SK-N-SH (cell line): Measurements from ENCODE around the gene OR10A3. TPM values are rescaled to one million over a fixed set of nuclear protein-coding genes. Genes with fewer than 3 reads are reported as not detected.

Experiments used
- CTCF ChIA-PET: fragments of 300-600, 350-600 bp; formaldehyde crosslinking; extraction: SDS; loops from one replicate; lab custom pipeline; 2021; lab: Yijun Ruan, JAX
- POLR2A ChIA-PET: fragments of 350-600 bp; sonication (Branson Sonifier 250); formaldehyde crosslinking; extraction: SDS; loops from one replicate; lab custom pipeline; 2020; ENCODE audit warnings: antibody characterized with exemption, inconsistent platforms; lab: Yijun Ruan, JAX
- DNase-seq: peaks from one replicate; pipeline ENCODE4 v3.0.0; 2012
- H2AFZ ChIP-seq: fragments of 200-600 bp; sonication (generic); 2 replicates; pipeline ENCODE4 v1.8.1; 2016; ENCODE audit warnings: antibody characterized with exemption, mild to moderate bottlenecking, low read depth
- H3F3A ChIP-seq: fragments of 200-600 bp; sonication (generic); replicated peaks from 2 replicates; pipeline ENCODE3; 2016; ENCODE audit warnings: antibody characterized with exemption, mild to moderate bottlenecking; ENCODE audit not compliant: insufficient read depth
- H3K27ac ChIP-seq, 2 experiments: fragments of 200-500 bp in 1 of 2; fragments of 200-600 bp in 1 of 2; sonication (Bioruptor generic) in 1 of 2; sonication (generic), shearing (Covaris generic) in 1 of 2; 2 replicates each; pipeline versions ENCODE4 v1.5.1 to v1.6.1; 2014 to 2016; ENCODE audit warnings: low read depth in 2 of 2, inconsistent platforms in 1 of 2, low read length in 1 of 2, mild to moderate bottlenecking in 1 of 2, mixed read lengths in 1 of 2
- H3K27me3 ChIP-seq: fragments of 200-600 bp; sonication (generic), shearing (Covaris generic); 2 replicates; pipeline ENCODE4 v1.6.1; 2016; ENCODE audit warnings: mixed run types; ENCODE audit not compliant: insufficient read depth
- H3K36me3 ChIP-seq, 2 experiments: fragments of 200-500 bp in 1 of 2; fragments of 200-600 bp in 1 of 2; sonication (Bioruptor generic) in 1 of 2; sonication (generic) in 1 of 2; replicated peaks in 1 of 2; 2 replicates each; pipeline versions ENCODE3 to v1.5.1; 2014 to 2016; ENCODE audit warnings: low read length in 1 of 2, mild to moderate bottlenecking in 1 of 2; ENCODE audit not compliant: insufficient read depth in 2 of 2, control insufficient read depth in 1 of 2
- H3K4me1 ChIP-seq, 2 experiments: fragments of 200-500 bp in 1 of 2; fragments of 200-600 bp in 1 of 2; sonication (Bioruptor generic) in 1 of 2; sonication (generic), shearing (Covaris generic) in 1 of 2; 2 replicates each; pipeline versions ENCODE4 v1.5.1 to v1.6.1; 2014 to 2016; ENCODE audit warnings: low read depth in 1 of 2, low read length in 1 of 2, mixed run types in 1 of 2; ENCODE audit not compliant: insufficient read depth in 2 of 2, control insufficient read depth in 1 of 2
- H3K4me2 ChIP-seq: fragments of 200-600 bp; sonication (generic), shearing (Covaris generic); 2 replicates; pipeline ENCODE4 v1.6.1; 2017; ENCODE audit warnings: mixed run types
- H3K4me3 ChIP-seq, 2 experiments: fragments of 200-500 bp in 1 of 2; fragments of 200-600 bp in 1 of 2; sonication (Bioruptor generic) in 1 of 2; sonication (generic), shearing (Covaris generic) in 1 of 2; 2 replicates each; pipeline versions ENCODE4 v1.5.1 to v1.8.1; 2014 to 2016; ENCODE audit warnings: low read depth in 2 of 2, inconsistent platforms in 1 of 2, low read length in 1 of 2, mild to moderate bottlenecking in 1 of 2, mixed read lengths in 1 of 2, moderate library complexity in 1 of 2
- H3K79me2 ChIP-seq: fragments of 200-600 bp; sonication (generic); 2 replicates; pipeline ENCODE4 v1.8.1; 2017; ENCODE audit warnings: mild to moderate bottlenecking; ENCODE audit not compliant: insufficient read depth
- H3K9ac ChIP-seq: fragments of 200-600 bp; sonication (generic); 2 replicates; pipeline ENCODE4 v1.6.1; 2017; ENCODE audit warnings: mixed run types
- H3K9me2 ChIP-seq: fragments of 200-600 bp; sonication (generic); 2 replicates; pipeline ENCODE4 v1.6.1; 2017; ENCODE audit warnings: mixed run types
- H3K9me3 ChIP-seq: fragments of 200-600 bp; sonication (generic); 2 replicates; pipeline ENCODE4 v1.6.1; 2017; ENCODE audit warnings: mixed run types, mild to moderate bottlenecking, moderate library complexity
- H4K20me1 ChIP-seq: fragments of 200-600 bp; sonication (generic); 2 replicates; pipeline ENCODE4 v1.6.1; 2017; ENCODE audit warnings: mild to moderate bottlenecking, mixed run types; ENCODE audit not compliant: insufficient read depth
- EZH2phosphoT487 ChIP-seq: fragments of 200-600 bp; sonication (generic); IDR thresholded peaks from 2 replicates; pipeline ENCODE4 v1.6.1; 2017; ENCODE audit warnings: low read depth, mixed run types, mild to moderate bottlenecking, antibody characterized with exemption, moderate library complexity, borderline replicate concordance
- FOXJ3 ChIP-seq: sonication (generic); formaldehyde crosslinking; IDR thresholded peaks from 2 replicates; pipeline ENCODE4 v1.5.1; 2020; ENCODE audit warnings: mild to moderate bottlenecking, missing genetic modification reagents
- FOXM1 ChIP-seq: IDR thresholded peaks from 2 replicates; pipeline ENCODE4 v1.4.0; 2012; ENCODE audit warnings: low read depth, mild to moderate bottlenecking
- NRF1 ChIP-seq: IDR thresholded peaks from 2 replicates; pipeline ENCODE4 v1.6.1; 2012; ENCODE audit warnings: low read depth, mild to moderate bottlenecking, low read length
- POLR2AphosphoS5 ChIP-seq: IDR thresholded peaks from 2 replicates; pipeline ENCODE4 v1.6.1; 2012; ENCODE audit warnings: low read depth, low read length
- RAD21 ChIP-seq: IDR thresholded peaks from 2 replicates; pipeline ENCODE4 v1.6.1; 2012; ENCODE audit warnings: mild to moderate bottlenecking, low read length
- SIN3A ChIP-seq: IDR thresholded peaks from 2 replicates; pipeline ENCODE4 v1.6.1; 2012; ENCODE audit warnings: low read depth, mild to moderate bottlenecking, low read length, moderate library complexity, borderline replicate concordance
- TAF1 ChIP-seq: IDR thresholded peaks from 2 replicates; pipeline ENCODE4 v1.6.1; 2012; ENCODE audit warnings: low read depth, mild to moderate bottlenecking, low read length, moderate library complexity, borderline replicate concordance
- WGBS: methylation state at CpG from one replicate; pipeline ENCODE4 v1.1.6; 2017; ENCODE audit warnings: low lambda C conversion rate; 5-methylcytosine and 5-hydroxymethylcytosine counted together
- polyA plus RNA-seq, 3 experiments: library from polyadenylated mRNA; depleted of rRNA; stranded (reverse); fragments of >200 nt; gene quantifications; 2 replicates each; pipeline ENCODE4 v1.2.3, GENCODE V29; 2012
- TF ChIP-seq, protein P1 (sequence below): IDR thresholded peaks from 2 replicates; pipeline ENCODE4; 2012
- TF ChIP-seq, protein P2 (sequence below): fragments of 200-600 bp; sonication (generic); IDR thresholded peaks from 2 replicates; pipeline ENCODE4 v1.6.1; 2017; ENCODE audit warnings: antibody characterized with exemption, mild to moderate bottlenecking, moderate library complexity
- TF ChIP-seq, protein P3 (sequence below): IDR thresholded peaks from 2 replicates; pipeline ENCODE4 v1.4.0; 2012; ENCODE audit warnings: low read depth
- TF ChIP-seq, protein P4 (sequence below): fragments of 150-350 bp; IDR thresholded peaks from 2 replicates; pipeline ENCODE4 v1.6.1; 2016; ENCODE audit warnings: mild to moderate bottlenecking, low read depth, low read length

The OR10A3 gene
- polyA plus RNA-seq, 1 of the 3 experiments (the other 2 are of a cell fraction): not detected

DNA sequence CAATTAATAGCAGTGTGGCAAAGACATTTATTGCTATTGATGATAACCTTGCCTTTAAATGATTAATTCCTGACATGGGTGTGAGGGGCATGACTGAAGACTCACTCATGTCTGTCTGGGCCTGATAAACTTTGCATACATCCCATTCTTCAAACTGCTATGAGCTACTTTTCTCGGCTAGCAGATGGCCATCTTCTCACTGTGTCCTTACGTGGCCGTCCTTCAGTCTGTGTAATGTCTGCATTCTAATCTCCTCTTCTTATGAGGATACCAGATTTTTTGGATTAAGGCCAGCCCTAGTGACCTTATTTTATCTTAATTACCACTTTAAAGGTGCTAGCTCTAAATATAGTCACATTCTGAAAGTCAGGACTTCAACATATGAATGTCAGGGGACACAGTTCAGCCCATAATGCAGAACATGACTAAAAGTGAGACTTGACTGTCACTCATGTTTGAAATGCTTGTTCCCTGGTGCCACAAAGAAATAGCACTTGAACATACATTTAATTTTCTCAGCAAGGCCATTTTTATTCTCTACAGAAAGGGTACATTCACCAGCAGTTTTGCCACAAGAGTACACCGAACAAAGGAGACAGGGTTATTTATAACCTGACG lies 42.7 kb downstream of the OR10A3 start:
- CTCF ChIA-PET: no interaction called here

More for the DNA sequence above, 42.7 kb downstream of the OR10A3 start:
- H3F3A ChIP-seq: no peaks in the 10 kb centered on the region
- POLR2A ChIA-PET: no interaction called here
- H3K79me2 ChIP-seq: no peaks in the 10 kb centered on the region
- H3K27me3 ChIP-seq: no peaks in the 10 kb centered on the region
- no peaks in the 10 kb centered on the region for H3K4me1 ChIP-seq
- H3K4me3 ChIP-seq: no peak overlapping the region
- H3K9ac ChIP-seq: no peak overlapping the region
- no peak for DNase-seq
- H3K9me3 ChIP-seq: no peaks in the 10 kb centered on the region
- no peak overlapping the region for H3K27ac ChIP-seq
- H3K9me2 ChIP-seq: no peaks in the 10 kb centered on the region
- WGBS: 21% methylated on average over 5 of the region's 5 CpGs
- no peaks in the 10 kb centered on the region for H3K36me3 ChIP-seq
- no peak overlapping the region for H3K4me2 ChIP-seq
- TF ChIP-seq, protein P1, sequence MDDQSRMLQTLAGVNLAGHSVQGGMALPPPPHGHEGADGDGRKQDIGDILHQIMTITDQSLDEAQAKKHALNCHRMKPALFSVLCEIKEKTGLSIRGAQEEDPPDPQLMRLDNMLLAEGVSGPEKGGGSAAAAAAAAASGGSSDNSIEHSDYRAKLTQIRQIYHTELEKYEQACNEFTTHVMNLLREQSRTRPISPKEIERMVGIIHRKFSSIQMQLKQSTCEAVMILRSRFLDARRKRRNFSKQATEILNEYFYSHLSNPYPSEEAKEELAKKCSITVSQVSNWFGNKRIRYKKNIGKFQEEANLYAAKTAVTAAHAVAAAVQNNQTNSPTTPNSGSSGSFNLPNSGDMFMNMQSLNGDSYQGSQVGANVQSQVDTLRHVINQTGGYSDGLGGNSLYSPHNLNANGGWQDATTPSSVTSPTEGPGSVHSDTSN: no peak
- TF ChIP-seq SIN3A (no peak), POLR2AphosphoS5 (no peak), TAF1 (no peak), NRF1 (no peak), EZH2phosphoT487 (no peak), FOXJ3 (CRISPR knock-in tag) (no peak), RAD21 (no peak), FOXM1 (no peak)
- TF ChIP-seq, protein P2, sequence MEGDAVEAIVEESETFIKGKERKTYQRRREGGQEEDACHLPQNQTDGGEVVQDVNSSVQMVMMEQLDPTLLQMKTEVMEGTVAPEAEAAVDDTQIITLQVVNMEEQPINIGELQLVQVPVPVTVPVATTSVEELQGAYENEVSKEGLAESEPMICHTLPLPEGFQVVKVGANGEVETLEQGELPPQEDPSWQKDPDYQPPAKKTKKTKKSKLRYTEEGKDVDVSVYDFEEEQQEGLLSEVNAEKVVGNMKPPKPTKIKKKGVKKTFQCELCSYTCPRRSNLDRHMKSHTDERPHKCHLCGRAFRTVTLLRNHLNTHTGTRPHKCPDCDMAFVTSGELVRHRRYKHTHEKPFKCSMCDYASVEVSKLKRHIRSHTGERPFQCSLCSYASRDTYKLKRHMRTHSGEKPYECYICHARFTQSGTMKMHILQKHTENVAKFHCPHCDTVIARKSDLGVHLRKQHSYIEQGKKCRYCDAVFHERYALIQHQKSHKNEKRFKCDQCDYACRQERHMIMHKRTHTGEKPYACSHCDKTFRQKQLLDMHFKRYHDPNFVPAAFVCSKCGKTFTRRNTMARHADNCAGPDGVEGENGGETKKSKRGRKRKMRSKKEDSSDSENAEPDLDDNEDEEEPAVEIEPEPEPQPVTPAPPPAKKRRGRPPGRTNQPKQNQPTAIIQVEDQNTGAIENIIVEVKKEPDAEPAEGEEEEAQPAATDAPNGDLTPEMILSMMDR: no peak
- TF ChIP-seq, protein P3, sequence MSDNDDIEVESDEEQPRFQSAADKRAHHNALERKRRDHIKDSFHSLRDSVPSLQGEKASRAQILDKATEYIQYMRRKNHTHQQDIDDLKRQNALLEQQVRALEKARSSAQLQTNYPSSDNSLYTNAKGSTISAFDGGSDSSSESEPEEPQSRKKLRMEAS: no peak
- TF ChIP-seq, protein P4, sequence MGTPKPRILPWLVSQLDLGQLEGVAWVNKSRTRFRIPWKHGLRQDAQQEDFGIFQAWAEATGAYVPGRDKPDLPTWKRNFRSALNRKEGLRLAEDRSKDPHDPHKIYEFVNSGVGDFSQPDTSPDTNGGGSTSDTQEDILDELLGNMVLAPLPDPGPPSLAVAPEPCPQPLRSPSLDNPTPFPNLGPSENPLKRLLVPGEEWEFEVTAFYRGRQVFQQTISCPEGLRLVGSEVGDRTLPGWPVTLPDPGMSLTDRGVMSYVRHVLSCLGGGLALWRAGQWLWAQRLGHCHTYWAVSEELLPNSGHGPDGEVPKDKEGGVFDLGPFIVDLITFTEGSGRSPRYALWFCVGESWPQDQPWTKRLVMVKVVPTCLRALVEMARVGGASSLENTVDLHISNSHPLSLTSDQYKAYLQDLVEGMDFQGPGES: no peak
- no peaks in the 10 kb centered on the region for H4K20me1 ChIP-seq
- no peak overlapping the region for H2AFZ ChIP-seq
